Measurements from ENCODE around the gene DEGS2. TPM values are rescaled to one million over a fixed set of nuclear protein-coding genes. Genes with fewer than 3 reads are reported as not detected.

The DEGS2 gene
- total RNA-seq, 2 experiments from 2014 or later: 0.52 to 0.99 TPM

DNA sequence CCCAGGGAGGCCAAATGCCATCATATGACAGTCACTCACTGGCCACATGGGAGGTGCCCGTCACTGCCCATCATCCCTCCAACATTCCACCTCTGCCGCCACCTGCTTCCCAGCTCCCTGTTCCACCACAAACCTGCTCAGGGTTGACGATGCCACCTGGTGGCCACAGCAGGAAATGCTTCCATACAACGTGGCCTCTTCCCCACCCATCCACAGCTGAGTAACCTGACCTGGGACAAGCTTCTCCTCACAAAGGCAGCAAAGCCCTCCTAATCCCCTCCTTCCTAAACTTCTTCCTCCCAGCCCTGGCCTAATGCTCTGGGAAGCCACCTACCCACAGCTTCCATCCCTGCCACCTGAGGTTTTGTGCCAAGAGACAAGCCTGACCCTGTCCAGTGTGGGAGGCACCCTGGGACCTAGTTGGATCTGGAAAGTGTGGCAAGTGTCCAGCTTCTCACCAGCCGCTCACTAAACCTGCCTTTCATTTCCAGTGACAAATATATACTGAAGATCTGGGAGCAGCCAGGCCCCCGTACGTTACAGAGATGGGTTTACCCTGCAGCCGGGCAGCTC is 4.3 kb downstream of the DEGS2 start:
- DNase-seq: peak; percentile 60
- Mint-ChIP-seq H3K4me1 (ENCODE audit: low read depth) (no peaks in the 10 kb centered on the region), H3K27me3 (ENCODE audit: low read depth) (peaks cover 16% of the 10 kb centered on the region), H3K4me3 (no peak overlapping the region), H3K27ac (no peak overlapping the region), H3K9me3 (peaks cover 10% of the 10 kb centered on the region), H3K36me3 (ENCODE audit: low read depth) (peaks cover 4% of the 10 kb centered on the region)
- intact Hi-C loops (cut with micrococcal nuclease): loop anchor here (2.0 to 5.0 kb wide), 2 partner anchors 82 to 98 kb away; no protein-coding TSS in a partner anchor
- CTCF ChIA-PET: interaction anchor here (0.6 to 3.5 kb wide), 21 partner anchors 12 to 184 kb away, joined by 3 to 14 read pairs (median 4); no protein-coding TSS in a partner anchor

DNA sequence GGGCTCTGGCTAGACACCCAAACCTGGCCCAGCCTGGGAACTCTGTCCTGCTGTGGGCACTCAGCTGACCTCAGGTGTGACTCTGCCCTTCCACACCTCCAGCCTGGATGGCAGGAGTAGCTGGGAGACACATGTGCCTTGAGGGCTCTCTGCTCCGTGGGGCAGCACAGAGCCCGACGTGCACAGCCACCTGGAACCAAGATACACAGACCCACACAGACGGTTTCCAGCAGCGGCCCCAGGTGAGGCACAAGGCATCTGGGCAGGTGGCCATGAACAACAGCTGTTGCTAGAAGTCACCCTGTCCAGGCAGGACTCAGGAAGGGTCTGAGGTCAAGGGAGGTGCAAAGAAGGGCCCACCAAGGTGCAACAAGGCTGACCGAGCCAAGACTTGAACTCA is 5.9 kb downstream of the DEGS2 start:
- no peak for DNase-seq
- H3K4me1 Mint-ChIP-seq (ENCODE audit: low read depth): no peaks in the 10 kb centered on the region
- peaks cover 10% of the 10 kb centered on the region for H3K9me3 Mint-ChIP-seq
- CTCF ChIA-PET: interaction anchor here (0.7 kb wide), 1 partner anchor 71 kb away, joined by 6 read pairs; no protein-coding TSS in a partner anchor
- H3K27me3 Mint-ChIP-seq (ENCODE audit: low read depth): peaks cover 11% of the 10 kb centered on the region
- peaks cover 4% of the 10 kb centered on the region for H3K36me3 Mint-ChIP-seq (ENCODE audit: low read depth)
- intact Hi-C loops (cut with micrococcal nuclease): no loop called here
- no peak overlapping the region for H3K27ac Mint-ChIP-seq
- no peak overlapping the region for H3K4me3 Mint-ChIP-seq

DNA sequence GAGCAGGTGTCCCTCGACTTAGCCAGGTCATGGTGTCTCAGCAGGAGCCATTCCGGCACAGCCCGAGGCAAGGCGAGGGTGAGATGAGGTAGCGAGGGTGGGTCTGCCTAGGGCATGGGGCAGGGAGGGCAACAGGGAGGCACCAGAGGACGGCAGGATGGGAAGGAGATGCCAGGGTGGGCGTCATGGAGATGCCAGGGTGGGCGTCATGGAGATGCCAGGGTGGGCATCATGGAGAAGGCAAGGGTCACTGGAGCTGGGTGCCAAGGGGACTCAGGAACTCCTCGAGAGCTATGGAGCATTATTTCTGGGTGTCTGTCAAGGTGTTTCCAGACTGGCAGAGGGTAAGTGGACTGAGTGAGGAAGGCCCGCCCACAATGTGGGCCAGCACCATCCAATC is 7.4 kb downstream of the DEGS2 start:
- DNase-seq: no peak
- intact Hi-C loops (cut with micrococcal nuclease): no loop called here
- H3K4me1 Mint-ChIP-seq (ENCODE audit: low read depth): peaks cover 8% of the 10 kb centered on the region
- H3K9me3 Mint-ChIP-seq: peaks cover 10% of the 10 kb centered on the region
- no peak overlapping the region for H3K4me3 Mint-ChIP-seq
- no peak overlapping the region for H3K27ac Mint-ChIP-seq
- CTCF ChIA-PET: interaction anchor here (1.0 to 2.1 kb wide), 3 partner anchors 34 to 168 kb away, joined by 3 to 5 read pairs (median 3); no protein-coding TSS in a partner anchor
- H3K36me3 Mint-ChIP-seq (ENCODE audit: low read depth): peaks cover 4% of the 10 kb centered on the region
- H3K27me3 Mint-ChIP-seq (ENCODE audit: low read depth): peaks cover 2% of the 10 kb centered on the region

DNA sequence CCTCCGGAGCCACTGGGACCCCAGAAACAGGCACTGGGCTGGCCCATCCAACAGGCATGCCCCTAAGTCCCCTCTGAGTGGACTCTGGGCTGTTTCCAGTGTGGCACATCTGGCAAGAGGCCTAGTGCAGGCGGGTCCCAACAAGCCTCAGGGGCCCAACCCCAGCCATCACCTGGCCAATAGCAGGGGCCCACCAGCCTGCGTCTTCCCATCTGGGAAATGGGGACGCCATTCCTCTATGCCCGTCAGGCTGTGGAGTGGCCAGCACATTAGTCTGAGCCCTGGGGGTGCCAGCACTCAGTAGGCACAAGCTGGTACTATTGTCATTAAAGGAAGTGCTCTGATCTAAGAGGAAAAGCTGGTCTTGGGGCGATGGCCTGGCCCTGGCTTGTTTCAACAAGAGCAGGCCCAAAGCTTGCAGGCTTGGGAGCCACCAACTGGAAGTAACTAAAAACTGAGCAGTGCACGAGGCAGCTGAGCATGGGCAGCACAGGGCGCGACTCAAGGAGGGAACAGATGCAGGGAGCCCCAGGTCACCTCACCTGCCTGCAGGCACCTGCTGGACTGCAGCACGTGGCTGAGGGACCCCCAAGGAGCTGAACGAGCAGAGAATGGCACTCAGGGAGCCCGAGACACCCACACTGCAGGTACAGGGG is 8.4 kb downstream of the DEGS2 start:
- Mint-ChIP-seq H3K4me1 (ENCODE audit: low read depth) (peaks cover 16% of the 10 kb centered on the region), H3K9me3 (peaks cover 10% of the 10 kb centered on the region), H3K27me3 (ENCODE audit: low read depth) (no peaks in the 10 kb centered on the region), H3K36me3 (ENCODE audit: low read depth) (peaks cover 4% of the 10 kb centered on the region), H3K27ac (no peak overlapping the region), H3K4me3 (no peak overlapping the region)
- CTCF ChIA-PET: interaction anchor here (0.6 to 2.1 kb wide), 2 partner anchors 80 to 121 kb away, joined by 3 to 5 read pairs; no protein-coding TSS in a partner anchor
- DNase-seq: no peak
- intact Hi-C loops (cut with micrococcal nuclease): no loop called here

DNA sequence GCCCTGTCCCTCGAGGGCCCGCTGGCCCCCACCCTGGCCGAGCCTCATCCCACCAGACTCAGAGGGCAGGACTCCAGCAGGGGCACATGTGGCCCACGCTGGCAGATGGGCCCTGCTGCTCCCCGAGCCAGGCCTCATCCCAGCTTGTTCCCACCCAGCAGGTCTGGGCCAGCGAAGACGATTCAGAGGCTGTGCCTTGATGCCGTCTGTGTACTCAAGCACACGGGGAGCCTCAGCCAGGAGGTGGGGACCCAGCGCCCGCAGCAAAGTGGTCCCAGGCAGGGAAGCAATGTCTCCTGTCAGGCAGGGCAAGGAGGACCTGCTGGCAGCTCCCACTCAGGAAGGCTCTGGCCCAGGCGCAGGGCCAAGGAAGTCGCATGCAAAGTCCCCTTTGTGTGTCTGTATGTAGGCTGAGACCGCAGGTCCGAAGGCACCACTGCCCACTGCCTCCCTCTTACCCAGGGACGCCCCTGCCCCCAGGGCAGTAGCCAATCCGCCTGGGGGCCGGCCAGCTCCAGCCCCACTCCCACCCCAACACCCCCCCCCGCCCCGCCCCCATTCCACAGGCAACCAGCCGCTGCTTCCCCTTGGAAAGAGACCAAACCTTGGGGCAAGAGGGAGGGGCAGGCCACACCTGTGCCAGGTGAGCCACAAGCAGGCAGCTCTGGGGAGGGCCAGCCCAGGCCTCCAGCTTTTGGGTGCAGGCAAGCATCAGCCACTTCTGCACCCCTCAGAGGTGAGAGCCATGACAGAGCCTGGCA is 9.4 kb downstream of the DEGS2 start:
- CTCF ChIA-PET: no interaction called here
- peaks cover 3% of the 10 kb centered on the region for H3K36me3 Mint-ChIP-seq (ENCODE audit: low read depth)
- H3K4me1 Mint-ChIP-seq (ENCODE audit: low read depth): peaks cover 16% of the 10 kb centered on the region
- no peak overlapping the region for H3K27ac Mint-ChIP-seq
- H3K4me3 Mint-ChIP-seq: no peak overlapping the region
- intact Hi-C loops (cut with micrococcal nuclease): no loop called here
- H3K9me3 Mint-ChIP-seq: peaks cover 7% of the 10 kb centered on the region
- DNase-seq: no peak
- H3K27me3 Mint-ChIP-seq (ENCODE audit: low read depth): no peaks in the 10 kb centered on the region

DNA sequence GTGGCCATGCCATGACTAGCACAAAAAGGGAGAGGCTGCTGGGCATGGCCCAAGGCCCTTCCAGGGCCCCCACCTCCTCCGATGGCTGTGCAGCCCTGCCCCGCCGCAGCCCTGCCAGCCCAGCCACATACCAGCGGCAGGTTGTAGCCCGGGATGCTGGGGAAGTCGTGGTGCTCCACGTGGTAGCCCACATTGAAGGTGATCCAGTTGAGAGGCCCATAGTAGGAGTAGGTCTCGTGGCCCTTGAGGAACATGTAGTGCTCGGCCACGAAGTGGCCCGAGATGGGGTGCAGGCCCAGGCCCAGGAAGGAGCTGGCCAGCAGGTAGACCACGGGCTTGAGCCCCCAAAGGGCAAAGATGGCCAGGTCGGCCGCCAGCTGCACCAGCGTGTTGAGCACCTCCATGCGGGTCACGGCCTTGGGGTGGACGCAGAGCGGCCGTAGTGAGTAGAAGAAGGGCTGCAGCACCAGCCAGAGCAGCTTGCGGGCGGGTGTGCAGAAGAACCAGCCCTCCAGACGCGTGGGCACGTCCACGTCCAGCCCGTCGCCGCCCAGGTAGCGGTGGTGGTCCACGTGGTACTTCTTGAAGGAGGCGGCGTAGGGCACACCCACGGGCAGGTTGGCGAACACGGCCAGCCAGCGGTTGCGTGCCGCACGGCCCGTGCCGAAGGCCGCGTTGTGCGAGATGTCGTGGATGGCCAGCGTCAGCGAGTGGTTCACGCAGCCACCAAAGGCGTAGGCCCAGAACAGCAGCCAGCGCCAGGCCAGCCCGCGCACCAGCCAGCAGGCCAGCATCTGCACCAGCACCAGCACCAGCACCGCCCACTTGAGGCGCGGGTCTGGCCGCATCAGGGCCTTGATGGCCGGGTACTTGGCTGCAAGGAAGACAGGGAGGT is 10.4 kb downstream of the DEGS2 start:
- no peak overlapping the region for H3K27ac Mint-ChIP-seq
- DNase-seq: no peak
- H3K27me3 Mint-ChIP-seq (ENCODE audit: low read depth): no peaks in the 10 kb centered on the region
- H3K4me1 Mint-ChIP-seq (ENCODE audit: low read depth): peaks cover 16% of the 10 kb centered on the region
- H3K36me3 Mint-ChIP-seq (ENCODE audit: low read depth): no peaks in the 10 kb centered on the region
- intact Hi-C loops (cut with micrococcal nuclease): no loop called here
- CTCF ChIA-PET: no interaction called here
- H3K4me3 Mint-ChIP-seq: no peak overlapping the region
- H3K9me3 Mint-ChIP-seq: no peaks in the 10 kb centered on the region

DNA sequence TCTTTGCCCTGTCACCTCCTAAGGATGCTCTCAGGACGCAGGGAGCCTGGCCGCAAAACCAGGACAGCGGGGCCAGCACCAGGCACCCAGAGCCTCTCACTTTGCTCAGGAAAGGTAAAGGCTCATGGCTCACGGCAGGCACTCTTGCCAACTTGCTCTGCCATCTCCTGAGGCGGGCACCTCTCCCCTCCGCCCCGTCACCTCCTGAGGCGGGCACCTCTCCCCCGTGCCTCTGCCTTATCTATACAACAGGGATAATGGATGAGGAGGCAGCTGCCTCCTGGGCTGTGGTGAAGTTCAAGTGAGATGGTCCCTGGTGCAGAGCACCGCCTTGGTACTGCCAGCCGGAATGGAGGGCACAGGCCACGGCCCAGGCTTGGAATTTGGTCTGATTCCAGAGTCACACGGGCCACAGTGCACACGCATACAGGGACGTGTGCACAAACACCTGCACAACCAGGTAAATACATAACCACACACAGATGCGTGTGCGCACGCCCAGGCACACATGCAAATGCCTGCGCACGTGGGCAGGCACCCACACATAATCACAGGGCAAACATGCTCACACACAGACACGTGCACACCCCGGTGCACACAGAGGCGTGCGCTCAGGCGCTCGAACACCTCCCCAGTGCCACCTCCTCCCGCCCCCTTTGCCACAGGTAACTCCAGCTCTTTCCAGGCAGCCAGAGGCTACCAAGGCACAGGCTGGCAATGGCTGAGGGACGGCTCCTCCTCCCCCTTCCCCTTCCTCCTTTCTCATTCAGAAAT is 11.6 kb downstream of the DEGS2 start:
- Mint-ChIP-seq H3K36me3 (ENCODE audit: low read depth) (peaks cover 4% of the 10 kb centered on the region), H3K9me3 (no peaks in the 10 kb centered on the region), H3K4me1 (ENCODE audit: low read depth) (peaks cover 16% of the 10 kb centered on the region), H3K4me3 (no peak overlapping the region), H3K27ac (no peak overlapping the region), H3K27me3 (ENCODE audit: low read depth) (no peaks in the 10 kb centered on the region)
- CTCF ChIA-PET: no interaction called here
- intact Hi-C loops (cut with micrococcal nuclease): no loop called here
- no peak for DNase-seq

DNA sequence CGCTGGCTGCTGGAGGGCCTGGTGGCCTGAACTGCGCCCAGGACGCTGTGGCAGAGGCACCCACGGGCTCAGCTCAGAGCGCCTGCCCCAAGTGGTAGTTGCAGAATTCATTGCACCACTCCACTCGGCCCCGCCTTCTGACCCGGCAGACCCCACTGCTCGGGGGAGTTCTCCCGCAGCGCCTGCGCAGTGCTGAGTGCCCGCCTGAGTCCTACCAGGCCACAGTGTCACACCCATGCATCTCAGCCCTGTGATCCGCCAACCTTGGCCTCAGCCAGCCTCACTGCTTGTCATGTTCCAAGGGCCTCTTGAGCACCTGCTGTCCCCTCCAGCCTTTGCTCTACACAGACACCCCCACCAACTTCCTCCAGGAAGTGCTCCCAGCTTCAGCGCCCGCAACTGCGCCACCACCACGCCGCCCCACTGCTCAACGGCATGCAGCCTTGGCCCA is 12.2 kb downstream of the DEGS2 start:
- no peaks in the 10 kb centered on the region for H3K27me3 Mint-ChIP-seq (ENCODE audit: low read depth)
- H3K27ac Mint-ChIP-seq: peak overlapping the region; percentile 77
- CTCF ChIA-PET: no interaction called here
- intact Hi-C loops (cut with micrococcal nuclease): no loop called here
- H3K4me1 Mint-ChIP-seq (ENCODE audit: low read depth): peaks cover 16% of the 10 kb centered on the region
- peak overlapping the region; percentile 60 for H3K4me3 Mint-ChIP-seq
- H3K9me3 Mint-ChIP-seq: no peaks in the 10 kb centered on the region
- peak; percentile 50 for DNase-seq
- peaks cover 5% of the 10 kb centered on the region for H3K36me3 Mint-ChIP-seq (ENCODE audit: low read depth)

DNA sequence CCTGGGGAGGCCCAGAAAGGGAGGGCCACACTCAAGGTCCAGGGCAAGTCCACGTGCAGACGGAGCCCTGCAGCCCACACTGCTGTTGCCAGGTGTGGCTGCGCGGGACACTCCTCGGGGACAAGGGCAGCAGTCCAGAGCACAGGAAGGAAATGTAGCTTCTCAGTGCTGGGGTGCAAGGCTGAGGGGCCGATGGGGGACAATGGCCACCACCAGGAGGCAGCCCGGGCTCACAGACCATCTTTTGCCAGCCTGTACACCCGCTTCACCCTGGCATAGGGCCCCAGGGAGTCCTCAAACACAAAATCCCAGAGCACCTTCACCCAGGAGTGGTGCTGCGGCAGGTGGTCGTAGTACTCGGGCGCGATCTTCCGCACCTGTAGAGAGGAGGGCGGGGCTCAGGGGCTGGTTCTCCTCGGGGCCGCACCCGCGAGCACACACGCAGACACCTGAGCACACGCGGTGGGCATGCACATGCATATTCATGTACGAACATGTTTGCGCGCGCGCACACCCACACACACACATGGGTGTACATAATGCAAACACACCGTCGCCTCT is 12.8 kb downstream of the DEGS2 start:
- Mint-ChIP-seq H3K27ac (peak overlapping the region; percentile 59), H3K36me3 (ENCODE audit: low read depth) (peaks cover 5% of the 10 kb centered on the region), H3K4me1 (ENCODE audit: low read depth) (peaks cover 16% of the 10 kb centered on the region), H3K9me3 (no peaks in the 10 kb centered on the region), H3K4me3 (no peak overlapping the region), H3K27me3 (ENCODE audit: low read depth) (no peaks in the 10 kb centered on the region)
- intact Hi-C loops (cut with micrococcal nuclease): no loop called here
- CTCF ChIA-PET: interaction anchor here (0.5 kb wide), 1 partner anchor 86 kb away, joined by 3 read pairs; no protein-coding TSS in a partner anchor
- no peak for DNase-seq

DNA sequence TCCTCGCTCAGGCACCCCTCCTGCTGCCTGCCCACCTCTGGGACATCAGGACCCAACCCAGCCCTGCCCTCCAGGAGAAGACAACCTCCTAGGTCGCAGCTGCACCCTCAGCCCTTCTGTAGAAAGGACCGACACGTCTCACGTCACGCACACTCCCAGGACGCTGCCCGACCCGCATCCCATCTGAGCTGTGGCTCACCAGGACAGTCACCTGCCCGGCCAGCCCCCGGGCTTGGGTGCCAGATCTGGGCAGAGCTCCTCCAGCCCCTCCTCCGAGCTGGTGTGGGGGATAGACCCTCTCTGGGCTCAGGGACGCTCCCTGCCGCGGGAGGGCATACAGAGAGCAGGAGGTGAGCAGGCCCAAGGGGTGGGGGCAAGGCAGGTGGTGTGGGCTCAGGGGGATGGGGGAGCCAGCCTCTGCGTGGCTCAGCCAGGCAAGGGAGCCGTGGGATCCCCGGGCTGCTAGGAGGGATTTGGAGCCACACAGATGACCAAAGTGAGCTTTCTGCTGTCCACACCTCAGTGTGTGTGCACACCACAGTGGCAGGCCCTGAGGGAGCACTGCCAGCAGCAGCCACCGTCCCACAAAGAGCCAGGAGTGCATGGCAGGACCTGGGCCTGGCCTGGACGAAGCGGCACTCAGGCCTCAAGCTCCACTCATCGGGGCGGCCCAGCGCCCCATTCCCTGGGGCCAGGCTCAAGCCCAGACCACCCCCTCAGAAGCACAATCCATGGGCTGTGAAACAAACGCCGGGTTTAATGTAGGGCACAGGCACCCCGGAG is 13.6 kb downstream of the DEGS2 start:
- Mint-ChIP-seq H3K27ac (peak overlapping the region; percentile 59), H3K9me3 (no peaks in the 10 kb centered on the region), H3K4me1 (ENCODE audit: low read depth) (peaks cover 16% of the 10 kb centered on the region), H3K4me3 (no peak overlapping the region), H3K36me3 (ENCODE audit: low read depth) (peaks cover 5% of the 10 kb centered on the region), H3K27me3 (ENCODE audit: low read depth) (no peaks in the 10 kb centered on the region)
- DNase-seq: no peak
- CTCF ChIA-PET: interaction anchor here (0.5 to 0.6 kb wide), 2 partner anchors 85 to 1466 kb away, joined by 3 to 4 read pairs; no protein-coding TSS in a partner anchor
- intact Hi-C loops (cut with micrococcal nuclease): no loop called here
